ENCODE data around the gene IQSEC3. TPM values are rescaled to one million over a fixed set of nuclear protein-coding genes. Genes with fewer than 3 reads are reported as not detected.
"Not testable (repeated sequence)": the region's sequence is repeated elsewhere in the genome, so short reads cannot be mapped to it uniquely, and the experiment has no call there.

Gene IQSEC3
- total and polyA plus RNA-seq, 8 donors = 0.16 to 10.1 (median 1.2) TPM

GRCh38 chr12:182381-182892 is 115.9 kb downstream of the IQSEC3 start:
- H3K4me1 ChIP-seq = no peaks in the 10 kb centered on the region
- H3K36me3 ChIP-seq = no peaks in the 10 kb centered on the region
- no peaks in the 10 kb centered on the region for H3K27me3 ChIP-seq
- DNase-seq = peak in 2 of 6 donors; percentile 11 to 31
- intact Hi-C loops (cut with DNase I) = no loop called here
- TF ChIP-seq CTCF (IDR thresholded peaks at IDR 0.05) = no peak
- WGBS, 2 donors = 65 to 79% methylated on average over 6 to 10 of the region's 10 CpGs
- ATAC-seq = no peak
- no peak overlapping the region for H3K27ac ChIP-seq
- H3K4me3 ChIP-seq = no peak overlapping the region
- no peak for FAIRE-seq
- no peaks in the 10 kb centered on the region for H3K9me3 ChIP-seq

GRCh38 chr12:184811-185575 is 118.4 kb downstream of the IQSEC3 start:
- DNase-seq (peak in 1 of 6 donors; percentile 20), FAIRE-seq (no peak), ATAC-seq (no peak)
- Histone ChIP-seq H3K36me3 (no peaks in the 10 kb centered on the region), H3K27me3 (no peaks in the 10 kb centered on the region), H3K4me1 (no peaks in the 10 kb centered on the region), H3K9me3 (no peaks in the 10 kb centered on the region), H3K4me3 (no peak overlapping the region), H3K27ac (no peak overlapping the region)
- no peak for TF ChIP-seq CTCF (IDR thresholded peaks at IDR 0.05)
- intact Hi-C loops (cut with DNase I) = no loop called here
- 70 to 76% methylated on average over 13 of the region's 13 CpGs for WGBS, 2 donors

GRCh38 chr12:185576-185955 is 119.0 kb downstream of the IQSEC3 start:
- DNase-seq (peak in 1 of 6 donors; percentile 29), FAIRE-seq (no peak), ATAC-seq (no peak)
- Histone ChIP-seq H3K4me3 (no peak overlapping the region), H3K27ac (no peak overlapping the region), H3K4me1 (no peaks in the 10 kb centered on the region), H3K27me3 (no peaks in the 10 kb centered on the region), H3K36me3 (no peaks in the 10 kb centered on the region), H3K9me3 (no peaks in the 10 kb centered on the region)
- intact Hi-C loops (cut with DNase I) = no loop called here
- no peak for TF ChIP-seq CTCF (IDR thresholded peaks at IDR 0.05)
- 61 to 74% methylated on average over 8 of the region's 8 CpGs for WGBS, 2 donors

- no peak overlapping the region for H3K27ac ChIP-seq
- H3K36me3 ChIP-seq = no peaks in the 10 kb centered on the region
- FAIRE-seq = no peak
- no peak overlapping the region for H3K4me3 ChIP-seq
- no peak for TF ChIP-seq CTCF (IDR thresholded peaks at IDR 0.05)
- H3K4me1 ChIP-seq = no peaks in the 10 kb centered on the region
- WGBS, 2 donors = 80 to 88% methylated on average over 11 of the region's 11 CpGs
- ATAC-seq = no peak
- intact Hi-C loops (cut with DNase I) = no loop called here
- DNase-seq = peak in 2 of 6 donors; percentile 7 to 17
- H3K9me3 ChIP-seq = no peaks in the 10 kb centered on the region
- peaks cover 0 to 2% (median 0%) of the 10 kb centered on the region in 4 donors for H3K27me3 ChIP-seq
Measured at GRCh38 chr12:186006-186625, 119.5 kb downstream of the IQSEC3 start.

GRCh38 chr12:187986-188909 is 121.7 kb downstream of the IQSEC3 start:
- FAIRE-seq; H3K4me1 ChIP-seq; H3K9me3 ChIP-seq; H3K27me3 ChIP-seq; intact Hi-C loops (cut with DNase I); H3K27ac ChIP-seq; H3K36me3 ChIP-seq: not testable (repeated sequence)
- WGBS, 2 donors = 40 to 65% methylated on average over 50 to 53 of the region's 53 CpGs
- peak in 1 of 6 donors; percentile 70 for DNase-seq
- peak in 3 of 4 donors; percentile 11 to 32 (median 20) for ATAC-seq
- peak overlapping the region in 3 of 4 donors; percentile 3 to 47 (median 37) for H3K4me3 ChIP-seq
